HEK293T (cell line): ENCODE data around the gene SH3RF3.

Source experiments
- CTCF ChIA-PET: fragments of 350-600 bp; formaldehyde crosslinking; extraction: SDS; loops from one replicate; lab custom pipeline; 2021; ENCODE audit warnings: antibody characterized with exemption, inconsistent platforms; lab: Yijun Ruan, JAX
- POLR2A ChIA-PET: fragments of 350-600 bp; formaldehyde crosslinking; extraction: SDS; loops from one replicate; lab custom pipeline; 2020; ENCODE audit warnings: antibody characterized with exemption, inconsistent platforms; lab: Yijun Ruan, JAX
- DNase-seq: peaks from one replicate; pipeline ENCODE4 v3.0.0; 2012; ENCODE audit warnings: mixed read lengths; ENCODE audit errors: extremely low spot score
- ARNT ChIP-seq: fragments of 450-650 bp; IDR thresholded peaks from 2 replicates; pipeline ENCODE4 v1.6.1; 2017; ENCODE audit warnings: mild to moderate bottlenecking
- BHLHE40 ChIP-seq: fragments of 450-650 bp; IDR thresholded peaks from 2 replicates; pipeline ENCODE4 v1.6.1; 2016; ENCODE audit warnings: mild to moderate bottlenecking, moderate library complexity, borderline replicate concordance
- CTBP1 ChIP-seq: fragments of 450-650 bp; IDR thresholded peaks from 2 replicates; pipeline ENCODE4 v1.6.1; 2016; ENCODE audit warnings: borderline replicate concordance
- ELF4 ChIP-seq: fragments of 450-650 bp; IDR thresholded peaks from 2 replicates; pipeline ENCODE4 v1.6.1; 2017; ENCODE audit warnings: antibody characterized with exemption
- FOXA1 ChIP-seq: fragments of 450-650 bp; IDR thresholded peaks from 2 replicates; pipeline ENCODE4 v1.6.1; 2016; ENCODE audit warnings: mild to moderate bottlenecking
- FOXK2 ChIP-seq: fragments of 450-650 bp; IDR thresholded peaks from 2 replicates; pipeline ENCODE4 v1.6.1; 2016; ENCODE audit warnings: mild to moderate bottlenecking
- FOXM1 ChIP-seq: fragments of 450-650 bp; IDR thresholded peaks from 2 replicates; pipeline ENCODE4 v1.6.1; 2017; ENCODE audit warnings: mild to moderate bottlenecking, borderline replicate concordance
- HDGF ChIP-seq: fragments of 450-650 bp; IDR thresholded peaks from 2 replicates; pipeline ENCODE4 v1.6.1; 2017; ENCODE audit warnings: antibody characterized with exemption, borderline replicate concordance
- L3MBTL2 ChIP-seq: fragments of 450-650 bp; conservative IDR thresholded peaks from 2 replicates; pipeline ENCODE4 v1.6.1; 2016; ENCODE audit warnings: mild to moderate bottlenecking
- LEF1 ChIP-seq: fragments of 450-650 bp; IDR thresholded peaks from 2 replicates; pipeline ENCODE4 v1.6.1; 2017; ENCODE audit warnings: mild to moderate bottlenecking, borderline replicate concordance
- NFRKB ChIP-seq: fragments of 450-650 bp; IDR thresholded peaks from 2 replicates; pipeline ENCODE4 v1.6.1; 2016; ENCODE audit warnings: mild to moderate bottlenecking, moderate library complexity
- SP1 ChIP-seq: fragments of 450-650 bp; IDR thresholded peaks from 2 replicates; pipeline ENCODE4 v1.6.1; 2017
- SUZ12 ChIP-seq: fragments of 450-650 bp; IDR thresholded peaks from 2 replicates; pipeline ENCODE4 v1.6.1; 2016; ENCODE audit warnings: mild to moderate bottlenecking
- TARDBP ChIP-seq: fragments of 450-650 bp; IDR thresholded peaks from 2 replicates; pipeline ENCODE4 v1.6.1; 2016
- ZNF384 ChIP-seq: fragments of 450-650 bp; IDR thresholded peaks from 2 replicates; pipeline ENCODE4 v1.6.1; 2016
- TF ChIP-seq, protein P1 (sequence below): fragments of 450-650 bp; IDR thresholded peaks from 2 replicates; pipeline ENCODE4 v1.6.1; 2016

Gene SH3RF3

DNA sequence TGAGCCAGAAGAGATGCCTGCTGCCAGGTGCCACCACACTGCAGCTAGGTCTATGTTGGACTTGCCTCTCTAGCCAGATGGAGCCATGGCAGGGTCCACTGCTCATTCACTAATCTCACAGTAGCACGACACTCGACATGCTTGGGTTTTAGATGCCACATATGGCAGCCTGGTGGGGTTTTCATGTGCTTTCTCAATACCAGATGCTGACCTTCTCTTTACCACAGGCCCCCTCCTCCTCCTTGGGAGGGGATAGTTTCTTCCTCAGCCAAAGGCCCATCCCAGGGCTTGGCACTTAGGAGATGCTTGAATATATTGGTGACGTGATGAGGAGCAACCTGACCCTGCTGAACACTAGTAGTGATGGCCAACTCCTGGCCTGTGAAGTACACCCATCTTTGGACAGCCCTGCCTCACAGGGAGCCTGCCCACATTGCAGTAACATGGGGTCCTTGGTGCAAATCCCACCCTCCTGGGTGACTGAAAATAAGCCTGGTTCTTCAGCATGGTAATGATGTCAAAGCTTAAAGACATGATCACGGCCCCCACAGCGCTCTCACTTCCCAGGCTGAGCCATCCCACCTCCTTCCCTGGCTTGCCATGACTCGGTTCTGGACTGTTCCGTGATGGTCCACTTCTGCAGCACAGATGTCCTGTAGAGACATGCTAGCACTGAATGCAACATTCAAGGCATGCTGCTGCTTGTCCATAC lies 227.5 kb downstream of the SH3RF3 start:
- ChIA-PET CTCF (no interaction called here), POLR2A (no interaction called here)
- TF ChIP-seq HDGF, result no peak
- no peak for TF ChIP-seq L3MBTL2
- TF ChIP-seq, protein P1, sequence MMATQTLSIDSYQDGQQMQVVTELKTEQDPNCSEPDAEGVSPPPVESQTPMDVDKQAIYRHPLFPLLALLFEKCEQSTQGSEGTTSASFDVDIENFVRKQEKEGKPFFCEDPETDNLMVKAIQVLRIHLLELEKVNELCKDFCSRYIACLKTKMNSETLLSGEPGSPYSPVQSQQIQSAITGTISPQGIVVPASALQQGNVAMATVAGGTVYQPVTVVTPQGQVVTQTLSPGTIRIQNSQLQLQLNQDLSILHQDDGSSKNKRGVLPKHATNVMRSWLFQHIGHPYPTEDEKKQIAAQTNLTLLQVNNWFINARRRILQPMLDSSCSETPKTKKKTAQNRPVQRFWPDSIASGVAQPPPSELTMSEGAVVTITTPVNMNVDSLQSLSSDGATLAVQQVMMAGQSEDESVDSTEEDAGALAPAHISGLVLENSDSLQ, result no peak
- no peak for TF ChIP-seq SUZ12
- no peak for TF ChIP-seq CTBP1
- TF ChIP-seq ZNF384, result no peak
- no peak for TF ChIP-seq LEF1
- no peak for TF ChIP-seq ARNT
- no peak for DNase-seq

DNA sequence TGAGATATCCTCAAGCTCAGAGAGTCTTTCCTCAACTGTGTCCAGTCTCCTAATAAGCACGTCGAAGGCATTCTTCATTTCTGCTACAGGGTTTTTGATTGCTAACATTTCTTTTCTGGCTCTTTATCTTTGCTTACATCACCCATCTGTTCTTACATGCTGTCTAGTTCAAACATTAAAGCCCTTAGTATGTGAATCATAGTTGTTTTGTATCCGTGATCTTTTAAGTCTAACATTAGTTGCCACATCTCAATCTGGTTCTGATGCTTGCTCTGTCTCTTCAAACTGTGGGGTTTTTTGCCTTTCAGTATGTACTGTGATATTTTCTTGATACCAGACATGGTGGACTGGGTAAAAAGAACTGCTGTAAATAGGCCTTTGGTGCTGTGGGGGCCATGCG lies 235.2 kb downstream of the SH3RF3 start:
- ChIA-PET CTCF (no interaction called here), POLR2A (no interaction called here)
- DNase-seq, result no peak
- TF ChIP-seq FOXM1 (no peak), ELF4 (no peak), SUZ12 (no peak), L3MBTL2 (no peak), LEF1 (no peak), FOXK2 (no peak), ARNT (no peak), TARDBP (no peak), SP1 (no peak)

DNA sequence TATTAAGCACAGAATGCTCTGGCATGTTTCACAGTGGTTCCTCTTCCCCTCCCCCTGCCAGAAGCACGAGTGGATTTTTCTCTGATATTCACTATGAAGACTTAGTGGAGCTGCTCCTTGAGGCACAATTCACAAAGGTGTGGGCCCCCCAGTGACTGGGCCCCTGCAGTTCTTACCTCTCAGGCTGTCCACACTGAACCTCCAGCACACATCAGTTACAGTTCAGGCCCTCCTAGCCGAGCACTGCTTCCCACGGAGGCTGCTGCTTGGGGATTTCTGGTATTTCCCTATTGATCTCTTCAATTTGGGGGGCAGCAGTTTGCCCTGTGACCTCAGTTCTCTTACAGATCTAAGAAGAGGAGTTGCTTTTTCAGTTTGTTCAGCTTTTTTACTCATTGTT lies 236.1 kb downstream of the SH3RF3 start:
- POLR2A ChIA-PET, result no interaction called here

DNA sequence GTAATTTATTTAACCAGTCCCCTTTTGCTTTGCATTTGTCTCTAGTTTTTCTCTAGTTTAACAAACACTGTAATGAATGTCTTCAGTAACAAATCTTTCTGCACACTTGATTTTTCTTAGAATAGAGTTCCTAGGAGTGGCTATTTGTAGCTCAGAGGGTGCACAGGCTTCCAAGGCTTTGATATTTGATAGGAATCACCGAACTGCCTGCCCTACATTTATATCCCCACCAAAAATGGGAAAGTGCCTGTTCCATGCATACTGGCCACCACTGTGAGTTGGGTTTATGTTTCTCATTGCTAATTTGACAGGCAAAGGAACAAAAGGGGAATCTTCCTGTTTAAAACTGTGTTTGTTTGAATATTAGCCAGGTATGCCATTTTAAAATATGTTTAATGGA lies 238.7 kb downstream of the SH3RF3 start:
- no peak for DNase-seq
- TF ChIP-seq TARDBP (no peak), LEF1 (no peak), ZNF384 (no peak), BHLHE40 (no peak), NFRKB (no peak), CTBP1 (no peak), FOXA1 (no peak), FOXK2 (no peak), ARNT (no peak), SUZ12 (no peak), SP1 (no peak), HDGF (no peak), ELF4 (no peak), L3MBTL2 (no peak), FOXM1 (no peak)
- TF ChIP-seq, protein P1, result no peak
- CTCF ChIA-PET, result no interaction called here
- POLR2A ChIA-PET, result no interaction called here

More for the DNA sequence above, 236.1 kb downstream of the SH3RF3 start:
- no peak for DNase-seq
- TF ChIP-seq FOXK2, result no peak
- no peak for TF ChIP-seq HDGF
- no peak for TF ChIP-seq FOXM1
- no peak for TF ChIP-seq SP1
- TF ChIP-seq SUZ12, result no peak
- no peak for TF ChIP-seq ARNT
- TF ChIP-seq NFRKB, result no peak
- TF ChIP-seq TARDBP, result no peak
- TF ChIP-seq L3MBTL2, result no peak
- no peak for TF ChIP-seq ELF4
- TF ChIP-seq, protein P1, result no peak
- TF ChIP-seq ZNF384, result no peak
- TF ChIP-seq CTBP1, result no peak
- no peak for TF ChIP-seq BHLHE40
- TF ChIP-seq LEF1, result no peak
- TF ChIP-seq FOXA1, result no peak
- CTCF ChIA-PET, result no interaction called here

DNA sequence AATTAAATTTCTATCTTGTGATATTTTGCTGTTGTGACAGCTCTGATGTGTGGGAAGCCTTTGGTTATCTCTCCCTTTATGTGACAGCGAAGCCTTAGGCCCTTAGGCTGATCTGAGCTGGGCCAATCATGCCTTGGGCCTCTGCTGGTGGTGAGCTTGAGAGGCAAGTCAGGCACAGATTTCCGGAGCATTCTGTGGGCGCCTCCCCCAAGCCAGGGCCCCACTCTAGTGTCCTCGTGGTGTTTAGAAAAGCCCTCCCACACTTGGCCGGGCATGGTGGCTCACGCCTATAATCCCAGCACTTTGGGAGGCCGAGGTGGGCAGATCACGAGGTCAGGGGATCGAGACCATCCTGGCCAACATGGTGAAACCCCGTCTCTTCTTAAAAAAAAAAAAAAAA lies 239.8 kb downstream of the SH3RF3 start:
- ChIA-PET POLR2A (no interaction called here), CTCF (interaction anchor here (0.6 kb wide), 1 partner anchor 9 kb away, joined by 4 read pairs; no protein-coding TSS in a partner anchor)
- DNase-seq, result no peak
- TF ChIP-seq NFRKB, result no peak
- no peak for TF ChIP-seq FOXK2
- no peak for TF ChIP-seq ARNT
- no peak for TF ChIP-seq FOXA1
- TF ChIP-seq BHLHE40, result no peak
- no peak for TF ChIP-seq LEF1
- TF ChIP-seq HDGF, result no peak
- no peak for TF ChIP-seq CTBP1
- TF ChIP-seq TARDBP, result no peak
- no peak for TF ChIP-seq SP1
- no peak for TF ChIP-seq ELF4
- TF ChIP-seq, protein P1, result no peak
- TF ChIP-seq ZNF384, result no peak
- TF ChIP-seq SUZ12, result no peak
- no peak for TF ChIP-seq L3MBTL2
